GF-D8 (cell line): Measurements from ENCODE around the gene MARCHF10.

Experiments used
- DNase-seq: peaks from one replicate; lab custom pipeline; 2025; lab: John Stamatoyannopoulos, UW

MARCHF10 gene

GRCh38 chr17:62676952-62677596, 131.0 kb downstream of the MARCHF10 start:
- DNase-seq = no peak

GRCh38 chr17:62676231-62676943, 131.7 kb downstream of the MARCHF10 start:
- DNase-seq = no peak

GRCh38 chr17:62675701-62676100, 132.4 kb downstream of the MARCHF10 start:
- no peak for DNase-seq

GRCh38 chr17:62675260-62675659, 132.9 kb downstream of the MARCHF10 start:
- DNase-seq = no peak

GRCh38 chr17:62674841-62675240, 133.3 kb downstream of the MARCHF10 start:
- DNase-seq = no peak

- no peak for DNase-seq
Measured at GRCh38 chr17:62674363-62674739, 133.8 kb downstream of the MARCHF10 start.

- DNase-seq = no peak
Measured at GRCh38 chr17:62673614-62674362, 134.3 kb downstream of the MARCHF10 start.

GRCh38 chr17:62672957-62673356, 135.2 kb downstream of the MARCHF10 start:
- no peak for DNase-seq

GRCh38 chr17:62671553-62671952, 136.6 kb downstream of the MARCHF10 start:
- DNase-seq = no peak

- no peak for DNase-seq
Measured at GRCh38 chr17:62670202-62670821, 137.8 kb downstream of the MARCHF10 start.

GRCh38 chr17:62668091-62668804, 139.9 kb downstream of the MARCHF10 start:
- no peak for DNase-seq

GRCh38 chr17:62666801-62667591, 141.1 kb downstream of the MARCHF10 start:
- DNase-seq = no peak

- DNase-seq = no peak
Measured at GRCh38 chr17:62666061-62666800, 141.9 kb downstream of the MARCHF10 start.

GRCh38 chr17:62665599-62665998, 142.5 kb downstream of the MARCHF10 start:
- DNase-seq = no peak

- DNase-seq = no peak
Measured at GRCh38 chr17:62664336-62665120, 143.6 kb downstream of the MARCHF10 start.

GRCh38 chr17:62663304-62663703, 144.8 kb downstream of the MARCHF10 start:
- DNase-seq = no peak

- DNase-seq = no peak
Measured at GRCh38 chr17:62662855-62663254, 145.3 kb downstream of the MARCHF10 start.

GRCh38 chr17:62661337-62661736, 146.8 kb downstream of the MARCHF10 start:
- no peak for DNase-seq

GRCh38 chr17:62660629-62661118, 147.4 kb downstream of the MARCHF10 start:
- DNase-seq = no peak
